A673 (cell line): ENCODE measurements around the gene EEIG1. TPM values are rescaled to one million over a fixed set of nuclear protein-coding genes. Genes with fewer than 3 reads are reported as not detected.

ENCODE experiments used
- BruUV-seq: library from RNA; stranded (reverse); fragments of 400-500 nt; replicated peaks from 2 replicates; lab custom pipeline; 2021; lab: Mats Ljungman, UMichigan
- CTCF ChIA-PET: fragments of 300-600 bp; sonication (Branson Sonifier 250); formaldehyde crosslinking; loops from one replicate; lab custom pipeline; 2022; ENCODE audit warnings: antibody characterized with exemption; lab: Charles Lee
- POLR2A ChIA-PET: fragments of 300-600 bp; sonication (Branson Sonifier 250); formaldehyde crosslinking; loops from one replicate; lab custom pipeline; 2022; ENCODE audit warnings: antibody characterized with exemption; ENCODE audit not compliant: low non-redundant PET; lab: Charles Lee
- DNase-seq: peaks from one replicate; pipeline ENCODE4 v3.0.0-alpha.2; 2015; ENCODE audit warnings: low spot score
- H3K27ac ChIP-seq: fragments of 200-600 bp; sonication (generic); 2 replicates; pipeline ENCODE4 v1.5.1; 2016; ENCODE audit warnings: mixed run types, low read depth, mild to moderate bottlenecking, mixed read lengths, antibody characterized with exemption, low read length; ENCODE audit not compliant: poor library complexity, severe bottlenecking
- H3K27me3 ChIP-seq: fragments of 200-600 bp; sonication (generic); replicated peaks from 2 replicates; pipeline ENCODE4 v1.6.1; 2017; ENCODE audit warnings: mixed run types, low read depth, mild to moderate bottlenecking, mixed read lengths, antibody characterized with exemption, low read length; ENCODE audit not compliant: insufficient read depth, poor library complexity
- H3K36me3 ChIP-seq: fragments of 200-600 bp; sonication (generic); 2 replicates; pipeline ENCODE4 v1.6.1; 2016; ENCODE audit warnings: mixed run types, mild to moderate bottlenecking, mixed read lengths, antibody characterized with exemption, low read length; ENCODE audit not compliant: insufficient read depth, poor library complexity, severe bottlenecking
- H3K4me1 ChIP-seq: fragments of 200-600 bp; sonication (generic); 2 replicates; pipeline ENCODE4 v1.6.1; 2017; ENCODE audit warnings: mixed run types, mild to moderate bottlenecking, mixed read lengths, antibody characterized with exemption, low read length; ENCODE audit not compliant: insufficient read depth, poor library complexity, severe bottlenecking
- H3K4me3 ChIP-seq: fragments of 200-600 bp; sonication (generic); 2 replicates; pipeline ENCODE4 v1.5.1; 2016; ENCODE audit warnings: low read depth, mixed run types, mild to moderate bottlenecking, mixed read lengths, low read length; ENCODE audit not compliant: poor library complexity, severe bottlenecking
- H3K9me3 ChIP-seq: fragments of 200-600 bp; sonication (generic); 2 replicates; pipeline ENCODE4 v1.6.1; 2016; ENCODE audit warnings: mixed run types, low read depth, mild to moderate bottlenecking, mixed read lengths, antibody characterized with exemption, low read length; ENCODE audit not compliant: poor library complexity, severe bottlenecking
- EZH2 ChIP-seq: fragments of 200-600 bp; sonication (generic); IDR thresholded peaks from 2 replicates; pipeline ENCODE4 v1.6.1; 2017; ENCODE audit warnings: borderline replicate concordance, low read depth, mild to moderate bottlenecking, mixed read lengths, antibody characterized with exemption, low read length; ENCODE audit not compliant: poor library complexity, severe bottlenecking
- intact Hi-C: fragments of 100-400 bp; cut with micrococcal nuclease; formaldehyde crosslinking; loops from one replicate; pipeline ENCODE4 v1.10.0; 2022; ENCODE audit not compliant: unreplicated experiment
- total RNA-seq: library from RNA; stranded (reverse); gene quantifications from 2 replicates; pipeline ENCODE4 v1.2.3, GENCODE V29; 2021
- TF ChIP-seq, protein P1 (sequence below): fragments of 300-800, 200-600 bp; sonication (generic); conservative IDR thresholded peaks from 2 replicates; pipeline ENCODE4 v1.5.1; 2017; ENCODE audit warnings: low read depth, mild to moderate bottlenecking, antibody characterized with exemption, low read length, moderate library complexity, mixed read lengths

Gene EEIG1
- total RNA-seq, 1 experiment from 2014 or later, result 34.1 TPM

DNA sequence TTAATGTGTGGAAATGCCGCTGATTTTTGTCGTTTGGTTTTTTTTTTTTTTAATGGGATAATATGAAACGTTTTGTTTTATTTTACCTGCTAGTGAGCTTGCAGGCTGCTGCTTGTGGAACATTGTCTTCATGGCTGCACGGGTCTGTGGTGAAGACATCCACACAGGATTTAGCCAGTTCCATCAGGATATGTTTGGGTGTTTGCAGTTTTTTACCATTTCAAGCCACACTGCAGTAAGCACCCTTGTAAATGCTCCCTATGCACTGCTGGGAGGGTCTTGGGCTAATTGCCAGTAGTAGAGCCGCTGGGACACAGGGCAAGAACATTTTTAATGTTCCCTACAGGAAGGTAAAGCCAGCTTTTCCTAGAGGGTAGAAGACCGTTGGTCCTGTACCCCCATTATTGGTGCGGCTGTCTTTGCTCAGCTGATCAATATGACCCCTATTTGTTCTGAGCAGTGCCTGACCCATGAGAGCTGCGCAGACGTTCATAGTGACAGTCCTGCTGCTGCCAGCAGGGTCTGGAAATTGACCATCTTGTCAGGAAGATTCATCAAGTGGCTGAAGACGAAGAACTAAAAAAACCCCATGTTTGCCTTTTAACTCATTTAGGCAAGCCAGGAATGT, 20.5 kb upstream of the EEIG1 start:
- TF ChIP-seq, protein P1, sequence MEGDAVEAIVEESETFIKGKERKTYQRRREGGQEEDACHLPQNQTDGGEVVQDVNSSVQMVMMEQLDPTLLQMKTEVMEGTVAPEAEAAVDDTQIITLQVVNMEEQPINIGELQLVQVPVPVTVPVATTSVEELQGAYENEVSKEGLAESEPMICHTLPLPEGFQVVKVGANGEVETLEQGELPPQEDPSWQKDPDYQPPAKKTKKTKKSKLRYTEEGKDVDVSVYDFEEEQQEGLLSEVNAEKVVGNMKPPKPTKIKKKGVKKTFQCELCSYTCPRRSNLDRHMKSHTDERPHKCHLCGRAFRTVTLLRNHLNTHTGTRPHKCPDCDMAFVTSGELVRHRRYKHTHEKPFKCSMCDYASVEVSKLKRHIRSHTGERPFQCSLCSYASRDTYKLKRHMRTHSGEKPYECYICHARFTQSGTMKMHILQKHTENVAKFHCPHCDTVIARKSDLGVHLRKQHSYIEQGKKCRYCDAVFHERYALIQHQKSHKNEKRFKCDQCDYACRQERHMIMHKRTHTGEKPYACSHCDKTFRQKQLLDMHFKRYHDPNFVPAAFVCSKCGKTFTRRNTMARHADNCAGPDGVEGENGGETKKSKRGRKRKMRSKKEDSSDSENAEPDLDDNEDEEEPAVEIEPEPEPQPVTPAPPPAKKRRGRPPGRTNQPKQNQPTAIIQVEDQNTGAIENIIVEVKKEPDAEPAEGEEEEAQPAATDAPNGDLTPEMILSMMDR, result no peak
- TF ChIP-seq EZH2, result no peak
- POLR2A ChIA-PET, result no interaction called here
- no peaks in the 10 kb centered on the region for H3K27me3 ChIP-seq
- no peak overlapping the region for H3K27ac ChIP-seq
- H3K4me3 ChIP-seq, result no peak overlapping the region
- H3K9me3 ChIP-seq, result no peaks in the 10 kb centered on the region
- BruUV-seq, result no TSS peak
- CTCF ChIA-PET, result no interaction called here
- no peak for DNase-seq
- intact Hi-C loops, result no loop called here
- H3K36me3 ChIP-seq, result no peaks in the 10 kb centered on the region
- H3K4me1 ChIP-seq, result no peaks in the 10 kb centered on the region

- DNase-seq, result no peak
- POLR2A ChIA-PET, result no interaction called here
- CTCF ChIA-PET, result interaction anchor here (0.5 kb wide), 1 partner anchor 20 kb away, joined by 3 read pairs; no protein-coding TSS in a partner anchor
- no peak for TF ChIP-seq EZH2
- TF ChIP-seq, protein P1, result no peak
- Histone ChIP-seq H3K27ac (no peak overlapping the region), H3K4me1 (no peaks in the 10 kb centered on the region), H3K27me3 (no peaks in the 10 kb centered on the region), H3K36me3 (no peaks in the 10 kb centered on the region), H3K9me3 (no peaks in the 10 kb centered on the region), H3K4me3 (no peak overlapping the region)
- BruUV-seq, result no TSS peak
- intact Hi-C loops, result no loop called here
Observed at GRCh38 chr9:127999461-127999860, 18.7 kb upstream of the EEIG1 start.

GRCh38 chr9:127993721-127994120, 12.9 kb upstream of the EEIG1 start:
- Histone ChIP-seq H3K9me3 (no peaks in the 10 kb centered on the region), H3K27me3 (no peaks in the 10 kb centered on the region), H3K36me3 (no peaks in the 10 kb centered on the region), H3K4me1 (no peaks in the 10 kb centered on the region), H3K4me3 (no peak overlapping the region), H3K27ac (no peak overlapping the region)
- DNase-seq, result no peak
- TF ChIP-seq EZH2, result no peak
- TF ChIP-seq, protein P1, result no peak
- BruUV-seq, result no TSS peak
- intact Hi-C loops, result no loop called here
- POLR2A ChIA-PET, result no interaction called here
- CTCF ChIA-PET, result no interaction called here
